GM12878 (cell line): ENCODE data around the gene C1QTNF1. TPM values are rescaled to one million over a fixed set of nuclear protein-coding genes. Genes with fewer than 3 reads are reported as not detected.

Experiments used
- ATAC-seq: fragments of 200-7000 bp; cut with Tn5 transposase; 3 replicates; pipeline ENCODE4 v1.9.1; 2020; ENCODE audit warnings: mild to moderate bottlenecking, moderate library complexity
- BruUV-seq: library from RNA; stranded (reverse); fragments of 400-500 nt; replicated peaks from 2 replicates; lab custom pipeline; 2021; lab: Mats Ljungman, UMichigan
- CTCF ChIA-PET: fragments of 300-600 bp; sonication (Branson Sonifier 250); formaldehyde crosslinking; extraction: SDS; loops from one replicate; lab custom pipeline; 2021; ENCODE audit warnings: inconsistent platforms; lab: Yijun Ruan, JAX
- POLR2A ChIA-PET: fragments of 350-600 bp; formaldehyde crosslinking; extraction: SDS; loops from one replicate; lab custom pipeline; 2021; ENCODE audit warnings: inconsistent platforms; lab: Charles Lee
- RAD21 ChIA-PET: fragments of 300-600 bp; sonication (Branson Sonifier 250); formaldehyde crosslinking; loops from one replicate; lab custom pipeline; 2023; ENCODE audit warnings: antibody characterized with exemption; ENCODE audit not compliant: unreplicated experiment; lab: Charles Lee
- SMC1A ChIA-PET: fragments of 300-600 bp; sonication (Branson Sonifier 250); formaldehyde crosslinking; loops from one replicate; lab custom pipeline; 2023; ENCODE audit not compliant: unreplicated experiment, uncharacterized antibody; lab: Charles Lee
- DNase-seq: peaks from one replicate; pipeline ENCODE4 v3.0.0-alpha.2; 2011; ENCODE audit warnings: low read depth, low spot score
- FAIRE-seq: peaks from 3 replicates; lab custom pipeline; 2011; peaks lifted over from hg19 to GRCh38; lab: Jason Lieb, UNC
- H2AFZ ChIP-seq: 2 replicates; pipeline ENCODE4 v1.6.0; 2011; ENCODE audit warnings: low read depth, low read length, control low read depth; ENCODE audit not compliant: control insufficient read depth
- H3K27ac ChIP-seq: 2 replicates; pipeline ENCODE4 v1.5.1; 2011; ENCODE audit warnings: control low read depth; ENCODE audit not compliant: control insufficient read depth, insufficient read depth
- H3K27me3 ChIP-seq, 2 experiments: replicated peaks in 1 of 2; 2 replicates each; pipeline versions ENCODE4 v1.6.0 to v1.6.1; 2011; ENCODE audit warnings: low read length in 1 of 2; ENCODE audit not compliant: control insufficient read depth in 2 of 2, insufficient read depth in 2 of 2
- H3K36me3 ChIP-seq, 2 experiments: 2 replicates each; pipeline ENCODE4 v1.5.1; 2011; ENCODE audit warnings: low read length in 1 of 2; ENCODE audit not compliant: control insufficient read depth in 2 of 2, insufficient read depth in 2 of 2
- H3K4me1 ChIP-seq: 2 replicates; pipeline ENCODE4 v1.6.1; 2011; ENCODE audit warnings: mild to moderate bottlenecking, low read length, moderate library complexity, mixed read lengths; ENCODE audit not compliant: control insufficient read depth, insufficient read depth
- H3K4me2 ChIP-seq: 2 replicates; pipeline ENCODE4 v1.6.0; 2011; ENCODE audit warnings: control low read depth; ENCODE audit not compliant: control insufficient read depth, insufficient read depth
- H3K4me3 ChIP-seq: fragments of 200-600 bp; sonication (generic); 2 replicates; pipeline ENCODE4 v1.5.1; 2016
- H3K79me2 ChIP-seq: 2 replicates; pipeline ENCODE4 v1.6.0; 2011; ENCODE audit warnings: low read length; ENCODE audit not compliant: control insufficient read depth, insufficient read depth
- H3K9ac ChIP-seq: 2 replicates; pipeline ENCODE4 v1.8.0; 2011; ENCODE audit warnings: low read length, control low read depth, mixed read lengths; ENCODE audit not compliant: control insufficient read depth, insufficient read depth
- H3K9me3 ChIP-seq: replicated peaks from 3 replicates; pipeline ENCODE4 v1.5.1; 2011; ENCODE audit warnings: mild to moderate bottlenecking, low read length; ENCODE audit not compliant: control insufficient read depth, insufficient read depth
- H4K20me1 ChIP-seq: 2 replicates; pipeline ENCODE4 v1.6.0; 2011; ENCODE audit not compliant: control insufficient read depth, insufficient read depth
- IKZF1 ChIP-seq: fragments of 450-650 bp; conservative IDR thresholded peaks from 2 replicates; pipeline ENCODE4 v1.6.1; 2017; ENCODE audit warnings: antibody characterized with exemption, mild to moderate bottlenecking
- IRF4 ChIP-seq: IDR thresholded peaks from 2 replicates; pipeline ENCODE4 v1.6.1; 2011; ENCODE audit warnings: low read depth, low read length
- PAX8 ChIP-seq: fragments of 450-650 bp; IDR thresholded peaks from 2 replicates; pipeline ENCODE4 v1.6.1; 2017; ENCODE audit warnings: mild to moderate bottlenecking, moderate library complexity
- STAT1 ChIP-seq: fragments of 450-650 bp; conservative IDR thresholded peaks from 2 replicates; pipeline ENCODE4 v1.6.1; 2014; ENCODE audit warnings: antibody characterized with exemption, mild to moderate bottlenecking
- SUZ12 ChIP-seq: fragments of 200-600 bp; sonication (generic); IDR thresholded peaks from one replicate; pipeline ENCODE4 v1.6.1; 2018; ENCODE audit warnings: antibody characterized with exemption, mild to moderate bottlenecking; ENCODE audit not compliant: unreplicated experiment
- TCF12 ChIP-seq: IDR thresholded peaks from 2 replicates; pipeline ENCODE4 v1.6.1; 2011; ENCODE audit warnings: low read depth, mild to moderate bottlenecking, low read length
- WRNIP1 ChIP-seq: IDR thresholded peaks from 2 replicates; pipeline ENCODE4 v1.6.1; 2011; ENCODE audit warnings: low read depth, low read length, improper control_type of control experiment, borderline replicate concordance
- ZNF622 ChIP-seq: fragments of 450-650 bp; IDR thresholded peaks from 2 replicates; pipeline ENCODE4 v1.6.1; 2017; ENCODE audit warnings: mild to moderate bottlenecking, inconsistent platforms
- WGBS: methylation state at CpG from one replicate; pipeline ENCODE4 v1.1.6; 2016; ENCODE audit warnings: low lambda C conversion rate; ENCODE audit not compliant: insufficient replicate concordance, insufficient coverage; ENCODE audit errors: missing lambda C conversion rate; 5-methylcytosine and 5-hydroxymethylcytosine counted together
- in situ Hi-C: fragments of 300-500 bp; cut with MboI; formaldehyde crosslinking; loops from 9 replicates; pipeline ENCODE4 v1.14.3; 2018; ENCODE audit warnings: mixed read lengths
- intact Hi-C: fragments of 100-400 bp; cut with micrococcal nuclease; formaldehyde crosslinking; loops from one replicate; pipeline ENCODE4 v1.14.2; 2022; ENCODE audit not compliant: unreplicated experiment
- polyA plus RNA-seq, 11 experiments: library from polyadenylated mRNA; depleted of rRNA in 4 of 11; unstranded in 6 of 11; stranded (reverse) in 5 of 11; fragments of >200 nt; fragmentation: Nextera tagmentation in 4 of 11; fragmentation: Illumina TruSeq in 1 of 11; extraction: Ambion mirVana in 4 of 11; extraction: Trizol in 1 of 11; gene quantifications; 1 replicate in 1 of 11; 2 replicates in 10 of 11; pipeline versions ENCODE4 v1.2.1 to v1.2.3, GENCODE V29; 2011 to 2016; ENCODE audit warnings: inconsistent platforms in 2 of 11, missing spikeins in 2 of 11, low read depth in 1 of 11
- total RNA-seq, 4 experiments: library from RNA; depleted of rRNA in 3 of 4; stranded (reverse); fragments of >200 nt in 3 of 4; fragmentation: Illumina TruSeq in 1 of 4; extraction: Trizol in 1 of 4; gene quantifications; 2 replicates each; pipeline versions ENCODE4 v1.2.1 to v1.2.3, GENCODE V29; 2013 to 2021

The C1QTNF1 gene
- total and polyA plus RNA-seq, 10 of the 15 experiments (the other 5 are each of a cell fraction or from before 2014, with no cell fraction given) = 0.05 to 1.1 (median 0.15) TPM; not detected in 4

- peaks cover 13% of the 10 kb centered on the region for H3K79me2 ChIP-seq
- H3K9ac ChIP-seq = no peak overlapping the region
- intact Hi-C loops (no loop called here), in situ Hi-C loops (no loop called here)
- H3K9me3 ChIP-seq = no peaks in the 10 kb centered on the region
- DNase-seq (no peak), ATAC-seq (no peak), FAIRE-seq (no peak)
- ChIA-PET CTCF (no interaction called here), SMC1A (no interaction called here), POLR2A (interaction anchor here (0.7 kb wide), 1 partner anchor 189 kb away, joined by 12 read pairs; no protein-coding TSS in a partner anchor), RAD21 (no interaction called here)
- H3K36me3 ChIP-seq = peaks cover 3 to 4% of the 10 kb centered on the region in 2 experiments; a peak in 3 of 4 replicates
- no peak overlapping the region for H3K4me2 ChIP-seq
- TF ChIP-seq STAT1 (no peak), PAX8 (no peak), WRNIP1 (no peak), ZNF622 (no peak), IKZF1 (no peak), TCF12 (no peak), IRF4 (no peak), SUZ12 (no peak)
- no peaks in the 10 kb centered on the region for H3K27me3 ChIP-seq
- no peaks in the 10 kb centered on the region; the same call in 1 of the 2 replicates for H3K4me1 ChIP-seq
- no peak overlapping the region for H3K27ac ChIP-seq
- BruUV-seq = no TSS peak
- 81% methylated on average over 17 of the region's 19 CpGs for WGBS
- H3K4me3 ChIP-seq = no peak overlapping the region
- H2AFZ ChIP-seq = no peak overlapping the region
- no peaks in the 10 kb centered on the region; the same call in 1 of the 2 replicates for H4K20me1 ChIP-seq
These were observed 22.6 kb upstream of the C1QTNF1 start for GRCh38 chr17:79001190-79002020.
